ENCODE data around the gene MED12L. TPM values are rescaled to one million over a fixed set of nuclear protein-coding genes. Genes with fewer than 3 reads are reported as not detected.

The MED12L gene
- polyA plus RNA-seq, 3 donors, result 1.8 to 2.6 (median 2.3) TPM

DNA sequence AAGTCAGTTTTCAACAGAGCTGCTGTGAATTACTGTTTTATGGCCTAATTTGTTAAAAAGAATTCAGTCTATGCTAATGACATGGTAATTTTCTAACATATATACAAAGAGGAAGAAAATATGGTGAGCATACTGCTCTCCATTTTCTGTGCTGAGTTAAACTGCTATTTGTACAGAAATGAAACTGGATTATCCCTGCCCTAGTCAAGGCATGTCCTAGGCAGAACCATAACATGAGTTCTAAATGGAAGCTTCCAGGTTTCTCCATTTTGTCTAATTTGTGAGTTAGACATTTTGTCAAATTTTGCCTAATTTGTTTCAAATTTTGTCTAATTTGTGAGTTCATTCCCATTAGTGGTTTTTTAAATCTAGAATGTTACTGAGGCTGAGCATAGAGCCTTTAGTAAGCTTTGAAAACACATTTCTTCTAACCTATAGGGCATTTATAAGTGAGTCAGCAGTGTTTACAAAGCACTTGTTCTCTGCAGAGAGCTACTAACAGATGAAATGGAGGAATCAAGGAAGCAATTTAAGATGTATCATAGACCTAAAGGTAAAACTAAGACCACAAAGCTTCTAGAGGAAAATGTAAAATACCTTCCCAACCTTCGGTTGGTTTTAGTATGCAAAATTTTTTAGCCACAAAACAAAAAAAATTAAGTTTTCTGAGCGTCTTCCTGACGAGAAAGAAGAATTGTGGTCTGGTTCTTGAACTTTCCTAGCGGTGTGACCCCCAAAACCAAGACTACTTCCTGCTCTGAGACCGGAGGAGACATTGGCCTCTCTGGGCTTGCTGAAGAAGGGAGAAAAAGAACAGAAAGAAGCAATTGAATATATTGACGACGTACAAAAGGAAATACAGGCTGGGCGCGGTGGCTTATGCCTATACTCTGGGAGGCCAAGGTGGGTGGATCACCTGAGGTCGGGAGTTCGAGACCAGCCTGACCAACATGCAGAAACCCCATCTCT is 183.1 kb downstream of the MED12L start:
- DNase-seq (ENCODE audit: extremely low read depth in 1 of 11, low read depth in 9 of 11, low spot score in 4 of 11), result no peak

DNA sequence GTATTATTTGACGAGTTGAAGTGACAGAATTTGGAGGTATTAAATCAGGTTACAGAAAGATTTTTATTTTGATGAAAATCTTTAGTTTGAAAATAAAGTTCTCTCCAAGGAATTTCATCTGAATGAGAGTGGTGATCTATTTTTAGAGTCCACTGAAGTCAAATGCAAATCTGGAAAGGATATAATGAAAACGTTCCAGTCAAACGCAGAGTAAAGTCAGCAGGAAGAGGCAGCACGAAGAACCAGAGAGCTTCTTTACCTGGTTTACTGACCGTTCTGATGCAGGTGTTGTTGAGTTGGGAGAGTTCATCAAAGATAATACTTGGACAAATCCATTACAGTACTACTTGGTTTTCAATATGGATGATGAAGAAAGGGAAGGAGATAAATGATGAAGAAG is 184.2 kb downstream of the MED12L start:
- no peak for DNase-seq (ENCODE audit: extremely low read depth in 1 of 11, low read depth in 9 of 11, low spot score in 4 of 11)

DNA sequence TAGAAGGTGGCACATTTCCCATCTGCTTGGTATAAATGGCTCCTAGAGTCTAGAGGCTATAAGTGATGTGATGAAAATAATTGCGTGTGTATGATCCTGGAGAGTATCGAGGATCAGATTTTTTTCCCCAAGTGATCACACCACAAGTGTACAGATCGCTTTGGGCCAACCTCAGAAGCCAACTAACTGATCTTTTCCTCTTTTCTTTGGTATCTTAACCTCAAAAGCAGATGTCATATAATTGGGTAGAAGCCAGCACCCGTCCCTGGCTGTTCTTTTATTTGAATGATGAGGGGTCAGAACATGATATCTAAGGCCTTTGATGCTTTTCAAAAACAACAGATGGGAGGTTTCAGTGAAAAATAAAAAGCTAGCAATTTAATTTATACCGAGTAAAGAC is 189.6 kb downstream of the MED12L start:
- no peak for DNase-seq (ENCODE audit: extremely low read depth in 1 of 11, low read depth in 9 of 11, low spot score in 4 of 11)

DNA sequence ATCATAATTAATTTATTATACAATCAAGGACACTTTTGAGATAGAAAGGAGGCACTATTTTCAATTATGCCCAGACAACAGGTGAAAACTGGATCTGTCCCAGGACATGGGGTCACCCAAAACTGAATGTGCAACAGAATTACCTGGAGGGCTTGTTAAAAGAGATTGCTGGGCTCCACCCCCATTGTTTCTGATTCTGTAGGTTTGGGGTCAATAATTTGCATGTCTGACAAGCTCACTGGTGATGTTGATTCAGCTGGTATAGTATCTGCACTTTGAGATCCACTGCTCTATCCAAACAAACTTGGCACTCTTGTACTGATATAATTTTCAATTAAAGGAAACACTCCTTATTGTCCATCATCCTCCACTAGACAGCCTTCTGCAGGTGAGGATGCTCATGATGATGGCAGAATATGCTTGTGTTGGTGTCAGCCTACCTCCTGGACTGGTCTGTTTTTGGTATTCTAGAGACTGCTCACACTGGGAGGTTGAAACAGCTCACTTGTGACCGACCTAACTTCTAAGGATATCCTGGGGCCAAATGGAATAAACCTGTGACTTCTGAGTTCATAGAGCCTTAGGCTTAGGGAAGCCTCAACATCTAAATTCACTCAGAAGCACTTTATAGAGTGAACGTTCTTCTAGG is 190.7 kb downstream of the MED12L start:
- no peak for DNase-seq (ENCODE audit: extremely low read depth in 1 of 11, low read depth in 9 of 11, low spot score in 4 of 11)

DNA sequence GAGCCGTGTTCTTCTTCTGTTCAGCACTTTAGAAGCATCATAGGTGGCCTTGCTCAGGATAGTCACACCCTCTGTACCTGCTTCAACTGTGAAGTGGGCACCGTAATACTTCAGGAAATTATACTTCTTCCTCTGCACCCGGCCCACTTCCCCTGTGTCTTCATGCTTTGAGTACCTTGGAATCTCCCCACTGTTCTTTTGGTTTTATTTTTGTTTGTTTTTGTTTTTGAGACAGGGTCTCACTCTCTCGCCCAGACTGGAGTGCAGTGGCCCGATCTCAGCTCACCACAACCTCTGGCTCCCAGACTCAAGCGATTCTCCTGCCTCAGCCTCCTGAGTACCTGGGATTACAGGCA is 191.2 kb downstream of the MED12L start:
- no peak for DNase-seq (ENCODE audit: extremely low read depth in 1 of 11, low read depth in 9 of 11, low spot score in 4 of 11)

DNA sequence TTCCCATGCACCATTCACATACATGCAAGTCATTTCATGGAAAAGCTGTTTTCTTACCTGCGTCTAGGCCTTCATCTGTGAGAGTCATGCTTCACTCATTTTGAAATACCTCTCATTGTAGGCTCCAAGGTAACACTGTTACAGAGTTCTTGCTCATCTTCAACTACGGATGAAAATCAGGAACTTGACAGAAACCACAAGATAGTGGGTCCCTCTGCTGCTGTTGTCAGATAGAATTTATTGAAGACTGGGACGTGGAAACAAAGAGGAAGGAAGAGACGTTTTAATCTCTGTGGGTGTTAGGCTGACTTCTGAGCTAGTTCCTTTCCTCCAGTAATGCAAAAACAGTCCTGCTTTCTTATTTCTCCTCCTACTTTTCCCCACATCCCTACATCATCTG is 192.8 kb downstream of the MED12L start, which contains the start of gene P2RY14:
TSS of gene P2RY14 (minus strand) at position 313 of the 400 bp plus-strand sequence. CDS start 64,226 bp downstream, outside the sequence.
- no peak for DNase-seq (ENCODE audit: extremely low read depth in 1 of 11, low read depth in 9 of 11, low spot score in 4 of 11)

DNA sequence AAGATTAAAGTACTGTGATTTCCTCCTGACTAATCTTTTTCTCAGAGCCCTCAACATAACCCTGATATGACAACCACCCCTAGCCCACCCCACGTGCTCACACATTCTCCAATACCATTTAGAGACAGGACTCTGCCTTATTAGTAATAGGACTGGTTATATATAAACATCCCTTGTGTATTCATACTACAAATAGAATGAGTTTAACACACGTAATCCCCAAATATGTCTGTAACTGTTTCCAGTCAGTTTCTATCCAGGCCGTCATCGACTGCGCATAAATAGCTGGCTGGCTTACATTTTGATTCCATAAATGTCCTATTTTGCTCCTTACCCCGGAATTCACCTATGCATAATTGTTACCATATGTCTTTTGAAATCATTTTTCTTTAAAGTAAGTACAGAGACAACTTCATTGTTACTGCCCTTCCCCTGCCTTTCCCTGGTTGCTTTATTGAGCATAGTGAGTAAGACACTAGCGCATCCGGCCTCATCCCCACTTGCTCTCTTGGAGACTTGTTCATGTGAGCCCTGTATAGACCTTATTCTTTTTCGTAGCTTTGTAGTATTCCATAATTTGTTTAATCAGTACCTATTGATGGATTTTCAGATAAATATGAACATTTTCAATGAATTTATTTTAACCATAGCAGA is 196.3 kb downstream of the MED12L start:
- DNase-seq (ENCODE audit: extremely low read depth in 1 of 11, low read depth in 9 of 11, low spot score in 4 of 11), result no peak

DNA sequence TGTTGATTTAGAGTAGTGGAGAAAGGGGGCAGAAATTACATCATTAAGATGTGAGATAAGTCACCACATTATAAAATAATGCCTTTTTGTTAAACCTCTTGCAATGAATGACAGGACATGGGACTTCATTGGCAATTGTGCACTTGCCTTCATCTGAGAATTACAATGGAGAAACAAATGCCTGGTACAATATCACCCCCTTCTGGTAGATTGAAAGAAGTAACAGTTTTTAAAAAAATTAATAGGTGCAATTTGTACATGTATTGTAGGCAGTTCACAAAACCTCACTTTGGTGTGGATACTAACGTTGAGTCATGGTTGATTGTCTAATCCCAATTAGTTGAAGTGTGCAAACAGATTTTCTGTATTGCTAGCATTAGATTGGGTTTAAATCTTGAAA is 197.5 kb downstream of the MED12L start:
- peak in 10 of 11 donors; percentile 26 to 63 (median 42) for DNase-seq (ENCODE audit: extremely low read depth in 1 of 11, low read depth in 9 of 11, low spot score in 4 of 11)

DNA sequence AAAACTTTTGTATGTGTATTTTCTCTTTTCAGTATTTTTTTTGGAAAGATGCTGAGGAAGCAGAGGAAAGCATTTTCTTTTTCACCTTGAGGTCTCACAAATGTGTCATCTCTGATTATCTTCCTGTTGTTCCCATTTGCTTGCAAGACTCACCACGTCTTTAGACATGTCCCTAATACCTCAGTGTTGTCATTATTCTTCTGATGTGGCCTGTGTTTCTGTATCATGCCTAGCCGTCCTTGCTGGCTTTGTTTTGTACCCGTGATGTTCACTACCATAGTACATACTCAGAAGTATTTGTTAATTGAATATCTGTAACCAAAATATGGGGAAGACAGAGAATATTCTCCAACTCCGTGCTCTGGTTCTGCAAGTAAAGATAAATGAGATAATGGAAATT is 197.9 kb downstream of the MED12L start:
- DNase-seq (ENCODE audit: extremely low read depth in 1 of 11, low read depth in 9 of 11, low spot score in 4 of 11), result no peak

DNA sequence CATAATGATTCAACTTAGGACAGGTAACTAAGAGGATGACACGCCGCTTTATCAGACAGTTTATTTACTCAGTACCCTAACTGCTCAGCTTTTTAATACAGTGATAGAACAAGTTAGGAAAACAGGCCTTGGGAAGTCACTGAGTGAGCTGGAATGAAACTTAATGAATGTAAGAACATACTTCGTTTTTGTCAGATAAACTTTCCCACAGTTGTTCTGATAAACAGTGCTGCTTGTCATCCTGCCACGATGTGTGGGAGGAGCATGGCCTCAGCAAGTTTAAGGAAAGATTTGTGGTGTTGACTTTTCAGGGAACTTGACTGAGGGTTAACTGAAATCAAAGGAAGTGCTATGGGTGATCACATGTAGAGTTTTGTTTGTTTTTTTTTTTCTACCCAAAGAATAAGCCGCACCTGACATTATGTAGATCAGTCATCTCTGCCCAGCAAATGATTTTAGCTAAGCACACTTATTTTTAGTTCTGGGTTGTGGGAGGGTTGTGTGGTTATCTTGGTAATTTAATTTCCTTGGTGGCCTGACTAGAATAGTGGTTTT is 198.5 kb downstream of the MED12L start:
- DNase-seq (ENCODE audit: extremely low read depth in 1 of 11, low read depth in 9 of 11, low spot score in 4 of 11), result peak in 3 of 11 donors; percentile 23 to 33 (median 26)

DNA sequence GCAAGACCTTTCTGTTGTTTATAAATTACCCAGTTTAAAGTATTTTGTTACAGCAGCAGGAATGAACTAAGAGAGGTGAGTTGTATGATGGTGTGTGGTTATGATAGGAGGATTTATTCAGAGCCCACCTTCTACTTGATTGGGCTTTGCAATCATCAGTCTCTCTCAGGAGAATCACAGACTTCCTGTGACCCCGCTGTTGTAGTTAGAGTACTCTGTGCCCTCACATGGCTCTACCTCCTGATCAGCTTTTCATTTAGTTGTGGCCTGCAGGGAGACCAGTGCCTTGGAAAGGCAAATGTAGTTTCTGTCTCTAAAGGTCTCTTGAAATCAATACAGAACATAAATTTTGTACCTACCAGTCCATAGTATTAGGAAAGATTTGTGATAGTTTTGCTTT is 200.5 kb downstream of the MED12L start:
- no peak for DNase-seq (ENCODE audit: extremely low read depth in 1 of 11, low read depth in 9 of 11, low spot score in 4 of 11)

DNA sequence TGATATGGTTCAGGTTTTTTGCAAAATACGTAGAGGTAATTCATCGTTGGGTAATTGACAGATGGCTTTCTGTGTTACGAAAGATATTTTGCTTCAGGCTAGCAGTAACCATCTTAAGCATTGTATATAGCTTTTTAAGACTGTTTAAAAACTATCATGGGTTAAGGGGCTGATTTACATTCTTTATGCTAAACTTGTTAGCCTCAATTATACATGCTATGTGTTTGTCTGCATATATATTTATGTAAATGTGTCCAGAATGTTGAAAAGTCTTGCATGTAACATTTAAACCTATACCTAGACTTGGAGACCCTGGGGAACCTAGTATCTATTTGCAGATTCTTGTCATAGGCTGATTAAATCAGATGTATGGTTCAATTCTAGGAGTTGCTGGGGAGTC is 204.0 kb downstream of the MED12L start:
- DNase-seq (ENCODE audit: extremely low read depth in 1 of 11, low read depth in 9 of 11, low spot score in 4 of 11), result no peak

DNA sequence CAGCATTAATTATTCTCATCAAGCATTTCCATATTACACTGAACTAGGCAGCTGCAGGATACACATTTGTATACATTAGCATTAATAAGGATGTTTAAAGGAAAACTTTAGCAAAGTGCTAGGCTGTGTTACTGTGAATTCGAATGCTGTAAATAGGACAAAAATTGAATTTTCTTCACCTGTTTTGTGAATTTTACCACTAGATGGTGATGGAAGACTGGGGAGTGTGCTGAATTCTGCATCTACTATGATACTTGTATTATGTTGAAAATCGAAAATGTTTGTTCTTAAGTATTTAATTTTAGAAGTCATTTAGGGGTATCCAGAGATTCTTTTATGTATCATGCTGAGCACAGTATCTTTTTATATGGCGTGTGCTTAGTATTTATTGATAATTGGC is 205.2 kb downstream of the MED12L start:
- DNase-seq (ENCODE audit: extremely low read depth in 1 of 11, low read depth in 9 of 11, low spot score in 4 of 11), result no peak

DNA sequence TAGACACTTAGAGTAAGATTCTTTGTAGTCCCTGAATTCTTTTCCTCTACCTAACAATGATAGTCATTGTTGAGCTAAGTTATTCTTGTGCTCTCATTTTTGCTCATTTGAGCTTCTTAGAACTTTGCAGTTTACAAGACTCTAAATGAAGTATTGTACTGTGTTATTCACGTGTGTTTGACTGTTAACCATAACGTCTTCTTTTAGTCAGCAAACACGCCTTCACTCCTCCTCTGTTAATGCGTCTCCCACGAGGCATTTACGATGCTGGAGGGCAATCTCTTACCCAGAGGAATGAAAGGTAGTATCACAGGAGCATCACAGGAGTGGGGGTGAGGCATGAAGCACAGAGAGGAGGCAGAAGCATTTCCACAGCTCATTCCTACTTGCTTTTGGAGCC is 207.7 kb downstream of the MED12L start:
- no peak for DNase-seq (ENCODE audit: extremely low read depth in 1 of 11, low read depth in 9 of 11, low spot score in 4 of 11)

DNA sequence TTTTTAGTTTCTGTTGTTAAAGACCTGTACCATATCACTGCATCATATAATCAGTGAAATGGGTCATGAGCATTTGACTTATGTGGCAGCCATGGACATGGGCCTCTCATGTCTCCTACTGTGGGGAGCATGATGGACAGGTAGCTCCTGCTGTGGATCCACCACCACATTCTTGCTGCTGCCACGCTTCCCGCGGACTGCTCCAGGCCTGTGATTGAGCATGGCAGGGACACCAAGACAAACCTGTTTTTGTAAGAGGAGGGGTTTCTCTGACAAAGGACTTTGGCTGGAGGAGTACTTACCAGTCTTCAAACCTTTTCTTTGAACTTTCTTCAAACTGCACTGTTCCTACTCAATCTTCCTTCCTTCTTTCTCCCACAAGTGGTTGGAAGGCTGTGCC is 210.8 kb downstream of the MED12L start:
- no peak for DNase-seq (ENCODE audit: extremely low read depth in 1 of 11, low read depth in 9 of 11, low spot score in 4 of 11)

DNA sequence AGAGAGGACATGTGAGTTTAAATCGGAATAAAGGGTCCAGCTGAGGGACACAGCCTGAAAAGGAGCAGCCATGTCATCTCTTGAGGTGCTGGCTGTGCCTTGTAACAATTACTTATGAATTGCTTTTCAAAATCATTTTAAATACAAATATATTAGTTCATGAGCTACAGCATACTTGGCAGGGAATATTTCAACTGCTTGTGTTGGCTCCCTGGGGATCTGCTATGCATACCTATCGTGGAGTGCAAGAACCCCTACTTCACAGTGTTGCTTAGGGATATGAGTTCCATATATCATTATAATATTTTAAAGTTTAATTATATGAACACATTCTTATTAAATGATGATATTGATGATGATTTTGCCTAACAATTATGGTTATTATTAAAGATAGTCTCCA is 212.0 kb downstream of the MED12L start:
- no peak for DNase-seq (ENCODE audit: extremely low read depth in 1 of 11, low read depth in 9 of 11, low spot score in 4 of 11)

DNA sequence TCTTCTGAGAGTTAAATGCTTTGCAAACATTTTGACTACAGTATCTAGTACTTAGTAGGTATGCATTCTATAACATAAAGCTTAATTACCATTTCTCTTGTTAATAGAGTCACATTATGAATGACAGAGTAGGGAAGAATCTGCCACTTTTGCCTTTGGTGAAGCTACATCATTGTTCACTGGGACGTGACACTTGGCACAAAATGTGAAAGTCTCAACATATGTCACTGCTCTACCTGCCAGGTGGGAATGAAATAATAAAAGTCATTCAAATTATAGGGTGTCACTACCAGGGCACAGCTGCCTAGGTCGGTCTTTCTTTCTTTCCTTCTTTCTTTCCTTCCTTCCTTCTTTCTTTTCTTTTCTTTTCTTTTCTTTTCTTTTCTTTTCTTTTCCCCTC is 213.5 kb downstream of the MED12L start:
- DNase-seq (ENCODE audit: extremely low read depth in 1 of 11, low read depth in 9 of 11, low spot score in 4 of 11), result no peak

DNA sequence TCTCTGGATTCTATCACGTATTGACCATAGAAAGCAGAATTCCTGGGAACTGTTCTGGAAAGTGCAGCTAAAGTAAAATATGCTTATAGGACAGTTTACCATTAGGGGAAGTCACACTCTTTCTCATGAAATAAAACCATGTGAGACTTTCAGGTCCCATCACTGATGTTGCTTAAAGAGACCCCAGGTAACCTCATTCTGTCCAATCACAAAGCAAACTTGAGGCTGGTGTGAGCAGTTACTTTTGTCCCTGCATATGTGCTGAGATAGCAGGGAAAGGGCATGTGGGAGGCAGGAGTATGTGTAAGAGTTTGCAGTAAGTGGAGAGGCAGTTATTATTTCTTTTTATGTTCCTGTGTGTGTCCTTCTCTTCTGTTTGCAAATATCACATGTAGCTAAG is 215.1 kb downstream of the MED12L start:
- no peak for DNase-seq (ENCODE audit: extremely low read depth in 1 of 11, low read depth in 9 of 11, low spot score in 4 of 11)

DNA sequence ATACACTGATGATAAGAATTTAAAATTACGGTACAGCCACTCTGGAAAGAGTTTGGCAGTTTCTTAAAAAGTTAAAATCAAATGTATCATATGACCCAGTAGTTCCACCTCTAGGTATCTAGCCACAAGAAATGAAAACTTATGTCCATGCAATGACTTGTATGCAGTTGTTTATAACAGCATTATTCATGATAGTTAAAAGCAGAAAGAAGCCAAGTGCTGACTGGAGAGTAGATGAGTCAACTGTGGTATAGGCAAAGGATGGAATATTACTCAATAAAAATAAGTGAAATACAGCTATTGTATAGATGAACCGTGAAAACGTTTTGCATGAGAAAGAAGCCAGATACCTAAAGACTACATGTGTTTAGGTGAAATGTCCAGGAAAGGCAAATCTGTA is 216.3 kb downstream of the MED12L start:
- DNase-seq (ENCODE audit: extremely low read depth in 1 of 11, low read depth in 9 of 11, low spot score in 4 of 11), result no peak

DNA sequence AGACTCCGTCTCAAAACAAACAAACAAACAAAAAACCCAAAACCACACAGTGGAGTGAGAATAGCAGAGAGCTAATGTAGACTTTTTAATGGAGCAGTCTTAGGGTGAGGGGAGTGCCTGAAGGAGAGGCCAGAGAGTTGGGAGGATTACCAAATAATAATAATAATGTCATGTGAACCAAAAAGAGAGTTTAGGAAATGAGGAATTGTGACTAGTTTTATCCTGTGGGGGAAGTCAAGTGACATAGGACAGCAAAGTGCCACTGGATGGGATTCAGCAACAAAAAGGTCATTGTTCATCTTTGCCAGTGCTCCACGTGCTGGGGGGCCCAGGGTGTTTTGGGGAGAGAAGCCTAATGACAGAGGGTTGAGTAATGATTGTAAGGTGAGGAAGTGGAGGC is 218.3 kb downstream of the MED12L start:
- DNase-seq (ENCODE audit: extremely low read depth in 1 of 11, low read depth in 9 of 11, low spot score in 4 of 11), result no peak

Measured in renal cortex interstitium (tissue), 11 donors.